WTC11 (cell line): Measurements from ENCODE around the gene TRIOBP. TPM values are rescaled to one million over a fixed set of nuclear protein-coding genes. Genes with fewer than 3 reads are reported as not detected.

Source experiments
- ATAC-seq: fragments of 200-7000 bp; cut with Tn5 transposase; 2 replicates; pipeline ENCODE4 v1.10.0; 2021; ENCODE audit warnings: mild to moderate bottlenecking, moderate library complexity
- CTCF ChIA-PET: fragments of 300-600 bp; sonication (Branson Sonifier 250); formaldehyde crosslinking; loops from one replicate; lab custom pipeline; 2021; ENCODE audit warnings: antibody characterized with exemption; lab: Charles Lee
- POLR2A ChIA-PET: fragments of 350-600 bp; sonication (Branson Sonifier 250); formaldehyde crosslinking; loops from one replicate; lab custom pipeline; 2021; ENCODE audit warnings: antibody characterized with exemption; lab: Charles Lee
- DNase-seq: peaks from one replicate; pipeline ENCODE4 v3.0.0; 2021; ENCODE audit warnings: low spot score
- H3K27ac Mint-ChIP-seq: 2 replicates; pipeline ENCODE4 v1.8.0; 2021; ENCODE audit warnings: mixed read lengths
- H3K27me3 Mint-ChIP-seq: 2 replicates; pipeline ENCODE4 v1.8.0; 2021; ENCODE audit warnings: low read depth, mild to moderate bottlenecking, moderate library complexity, mixed read lengths
- H3K36me3 Mint-ChIP-seq: 2 replicates; pipeline ENCODE4 v1.8.0; 2021; ENCODE audit warnings: mixed read lengths
- H3K4me1 Mint-ChIP-seq: 2 replicates; pipeline ENCODE4 v1.8.0; 2022; ENCODE audit warnings: mixed read lengths
- H3K4me3 Mint-ChIP-seq: 2 replicates; pipeline ENCODE4 v1.8.0; 2021; ENCODE audit warnings: mild to moderate bottlenecking, moderate library complexity, mixed read lengths
- H3K9me3 Mint-ChIP-seq: 2 replicates; pipeline ENCODE4 v1.8.0; 2021; ENCODE audit warnings: mixed read lengths
- AR ChIP-seq: fragments of 250-450 bp; sonication (Bioruptor Pico); IDR thresholded peaks from 2 replicates; pipeline ENCODE4 v1.9.0; 2021; ENCODE audit warnings: mild to moderate bottlenecking
- ATF1 ChIP-seq: sonication (generic); formaldehyde crosslinking; IDR thresholded peaks from 2 replicates; pipeline ENCODE4 v1.8.1; 2023; ENCODE audit warnings: mild to moderate bottlenecking, moderate library complexity, missing genetic modification reagents
- ATF2 ChIP-seq: sonication (generic); formaldehyde crosslinking; IDR thresholded peaks from 2 replicates; pipeline ENCODE4 v1.8.1; 2022; ENCODE audit warnings: low read depth, missing genetic modification reagents, borderline replicate concordance
- ATF3 ChIP-seq: sonication (generic); formaldehyde crosslinking; conservative IDR thresholded peaks from 2 replicates; pipeline ENCODE4 v1.8.1; 2022; ENCODE audit warnings: mild to moderate bottlenecking, missing genetic modification reagents
- CTCF ChIP-seq: fragments of 200-600 bp; IDR thresholded peaks from 2 replicates; pipeline ENCODE4 v1.8.0; 2022; ENCODE audit warnings: antibody characterized with exemption
- E2F4 ChIP-seq: sonication (generic); formaldehyde crosslinking; IDR thresholded peaks from 2 replicates; pipeline ENCODE4 v1.8.1; 2022; ENCODE audit warnings: low read depth, mild to moderate bottlenecking, moderate library complexity, missing genetic modification reagents, borderline replicate concordance
- GABPB1 ChIP-seq: sonication (generic); formaldehyde crosslinking; IDR thresholded peaks from 2 replicates; pipeline ENCODE4 v1.8.1; 2023; ENCODE audit warnings: mild to moderate bottlenecking, missing genetic modification reagents
- HMGA2 ChIP-seq: fragments of 250-450 bp; sonication (Bioruptor Pico); IDR thresholded peaks from 2 replicates; pipeline ENCODE4 v1.4.0; 2021; ENCODE audit warnings: mild to moderate bottlenecking, moderate library complexity
- MYBL2 ChIP-seq: sonication (generic); formaldehyde crosslinking; IDR thresholded peaks from 2 replicates; pipeline ENCODE4 v1.8.1; 2023; ENCODE audit warnings: mild to moderate bottlenecking, moderate library complexity, missing genetic modification reagents
- NFATC4 ChIP-seq: fragments of 250-450 bp; sonication (Bioruptor Pico); IDR thresholded peaks from 2 replicates; pipeline ENCODE4 v1.9.0; 2021; ENCODE audit warnings: mild to moderate bottlenecking
- NFE2L1 ChIP-seq: sonication (generic); formaldehyde crosslinking; IDR thresholded peaks from 2 replicates; pipeline ENCODE4 v1.8.1; 2023; ENCODE audit warnings: missing genetic modification reagents
- NR1H2 ChIP-seq: sonication (generic); formaldehyde crosslinking; IDR thresholded peaks from 2 replicates; pipeline ENCODE4 v1.9.0; 2021; ENCODE audit warnings: mild to moderate bottlenecking, moderate library complexity, missing genetic modification reagents
- PREB ChIP-seq: sonication (generic); formaldehyde crosslinking; IDR thresholded peaks from 2 replicates; pipeline ENCODE4 v1.8.1; 2022; ENCODE audit warnings: mild to moderate bottlenecking, missing genetic modification reagents, moderate library complexity, borderline replicate concordance
- RELA ChIP-seq: sonication (generic); formaldehyde crosslinking; IDR thresholded peaks from 2 replicates; pipeline ENCODE4 v1.8.1; 2022; ENCODE audit warnings: missing genetic modification reagents, mild to moderate bottlenecking, borderline replicate concordance
- SP1 ChIP-seq: sonication (generic); formaldehyde crosslinking; conservative IDR thresholded peaks from 2 replicates; pipeline ENCODE4 v1.8.1; 2022; ENCODE audit warnings: missing genetic modification reagents
- TEAD4 ChIP-seq: sonication (generic); formaldehyde crosslinking; IDR thresholded peaks from 2 replicates; pipeline ENCODE4 v1.8.0; 2022; ENCODE audit warnings: mild to moderate bottlenecking, missing genetic modification reagents
- ZNF219 ChIP-seq: sonication (generic); formaldehyde crosslinking; IDR thresholded peaks from 2 replicates; pipeline ENCODE4 v1.8.0; 2023; ENCODE audit warnings: missing genetic modification reagents, mild to moderate bottlenecking, borderline replicate concordance
- ZNF416 ChIP-seq: fragments of 250-450 bp; sonication (Bioruptor Pico); IDR thresholded peaks from 2 replicates; pipeline ENCODE4 v1.9.0; 2021; ENCODE audit warnings: mild to moderate bottlenecking, inconsistent platforms
- ZNF671 ChIP-seq: fragments of 250-450 bp; sonication (Bioruptor Pico); IDR thresholded peaks from 2 replicates; pipeline ENCODE4 v1.8.0; 2021; ENCODE audit warnings: mild to moderate bottlenecking
- ZSCAN18 ChIP-seq: fragments of 250-450 bp; sonication (Bioruptor Pico); IDR thresholded peaks from 2 replicates; pipeline ENCODE4 v2.1.2; 2022; ENCODE audit warnings: mild to moderate bottlenecking, moderate library complexity
- total RNA-seq: library from RNA; stranded (reverse); gene quantifications from 3 replicates; pipeline ENCODE4 v1.2.3, GENCODE V29; 2021

Gene TRIOBP
- total RNA-seq, 1 experiment from 2014 or later = 54.0 TPM

- CTCF ChIA-PET = no interaction called here
- H3K36me3 Mint-ChIP-seq = peaks cover 34% of the 10 kb centered on the region
- H3K4me3 Mint-ChIP-seq = no peak overlapping the region
- peaks cover 4% of the 10 kb centered on the region; the same call in 1 of the 2 replicates for H3K27me3 Mint-ChIP-seq
- ATAC-seq = no peak
- no peaks in the 10 kb centered on the region for H3K9me3 Mint-ChIP-seq
- no peaks in the 10 kb centered on the region for H3K4me1 Mint-ChIP-seq
- TF ChIP-seq NFATC4 (CRISPR knock-in tag) (no peak), GABPB1 (CRISPR knock-in tag) (0 out of 2 replicates have a peak, but pooled peaks have one; percentile 30)
- TF ChIP-seq, all 79 proteins: peak for 1
- DNase-seq = no peak
- H3K27ac Mint-ChIP-seq = no peak overlapping the region
- POLR2A ChIA-PET = no interaction called here
Observed at GRCh38 chr22:37760152-37760551, 63.3 kb downstream of the TRIOBP start.

GRCh38 chr22:37762389-37762836 lies 65.6 kb downstream of the TRIOBP start:
- no peak for DNase-seq
- Mint-ChIP-seq H3K4me1 (no peaks in the 10 kb centered on the region), H3K27me3 (peaks cover 4% of the 10 kb centered on the region; the same call in 1 of the 2 replicates), H3K27ac (no peak overlapping the region), H3K36me3 (peaks cover 20% of the 10 kb centered on the region), H3K9me3 (no peaks in the 10 kb centered on the region), H3K4me3 (no peak overlapping the region)
- no peak for ATAC-seq
- TF ChIP-seq PREB (CRISPR knock-in tag) (no peak), ATF1 (no peak), GABPB1 (CRISPR knock-in tag) (no peak), CTCF (no peak), ZSCAN18 (CRISPR knock-in tag) (no peak), NR1H2 (no peak), ZNF219 (no peak), TEAD4 (CRISPR knock-in tag) (no peak), E2F4 (CRISPR knock-in tag) (no peak), RELA (CRISPR knock-in tag) (no peak), HMGA2 (CRISPR knock-in tag) (no peak), NFATC4 (CRISPR knock-in tag) (no peak), ZNF671 (CRISPR knock-in tag) (no peak), ATF2 (CRISPR knock-in tag) (no peak), ZNF416 (CRISPR knock-in tag) (no peak)
- ChIA-PET CTCF (interaction anchor here (1.3 to 1.5 kb wide), 2 partner anchors 119 to 172 kb away, joined by 4 to 5 read pairs; no protein-coding TSS in a partner anchor), POLR2A (interaction anchor here (0.5 kb wide), 1 partner anchor 99 kb away, joined by 3 read pairs; no protein-coding TSS in a partner anchor)

- peaks cover 21% of the 10 kb centered on the region for H3K36me3 Mint-ChIP-seq
- POLR2A ChIA-PET = interaction anchor here (0.5 kb wide), 1 partner anchor 100 kb away, joined by 3 read pairs; no protein-coding TSS in a partner anchor
- no peak overlapping the region for H3K27ac Mint-ChIP-seq
- CTCF ChIA-PET = interaction anchor here (1.3 to 1.5 kb wide), 2 partner anchors 120 to 171 kb away, joined by 4 to 5 read pairs; no protein-coding TSS in a partner anchor
- H3K9me3 Mint-ChIP-seq = no peaks in the 10 kb centered on the region
- no peaks in the 10 kb centered on the region for H3K4me1 Mint-ChIP-seq
- no peak for ATAC-seq
- peaks cover 4% of the 10 kb centered on the region; the same call in 1 of the 2 replicates for H3K27me3 Mint-ChIP-seq
- DNase-seq = no peak
- H3K4me3 Mint-ChIP-seq = no peak overlapping the region
- TF ChIP-seq CTCF (no peak), ATF3 (CRISPR knock-in tag) (no peak), AR (CRISPR knock-in tag) (no peak), NFE2L1 (CRISPR knock-in tag) (no peak), MYBL2 (CRISPR knock-in tag) (no peak), SP1 (CRISPR knock-in tag) (no peak)
Observed at GRCh38 chr22:37763012-37763411, 66.2 kb downstream of the TRIOBP start.
